HEK293 (cell line): ENCODE measurements around the gene TIMM44.

Source experiments
- BCL11A ChIP-seq: fragments of 450-650 bp; formaldehyde crosslinking; IDR thresholded peaks from 2 replicates; pipeline ENCODE4 v1.5.1; 2016; ENCODE audit warnings: low read depth, missing biosample characterization, missing genetic modification characterization
- TF ChIP-seq, protein P1 (sequence below): fragments of 450-650 bp; formaldehyde crosslinking; IDR thresholded peaks from 2 replicates; pipeline ENCODE4 v1.5.1; 2016; ENCODE audit warnings: missing biosample characterization, missing genetic modification characterization

DNA sequence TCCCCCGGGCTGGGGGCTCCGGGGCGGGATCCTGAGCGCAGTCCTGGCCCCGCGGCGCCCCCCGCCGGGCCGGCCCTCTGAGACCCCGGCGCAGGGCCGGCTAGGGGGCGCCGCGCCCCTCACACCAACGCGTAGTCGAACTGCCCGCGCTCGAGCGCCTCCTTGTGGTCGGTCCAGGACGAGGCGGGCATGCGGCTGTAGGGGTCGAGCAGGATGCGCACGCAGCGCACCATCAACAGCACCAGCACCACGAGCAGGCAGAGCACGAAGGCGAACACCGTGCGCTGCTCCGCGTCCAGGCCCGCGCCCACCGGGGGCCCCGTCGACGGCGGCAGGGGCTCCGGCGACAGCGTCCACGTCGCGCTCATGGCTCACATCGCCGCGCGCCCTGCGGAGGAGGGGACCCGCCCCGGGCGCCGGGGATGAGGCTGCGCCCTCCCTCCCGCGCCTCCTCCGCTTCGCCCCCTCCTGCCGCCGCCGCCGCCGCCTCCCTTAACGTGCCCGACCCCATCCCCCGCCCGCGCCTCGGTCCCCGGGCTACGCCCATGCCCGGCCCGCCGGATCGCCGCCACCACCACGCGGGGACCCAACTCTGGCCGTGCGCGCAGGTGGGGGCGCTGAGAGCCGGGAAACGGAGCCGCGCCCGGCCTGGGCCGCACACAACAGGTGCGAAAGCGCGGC is 18.2 kb downstream of the TIMM44 start:
- no peak for TF ChIP-seq BCL11A (tag by site-specific recombination)
- TF ChIP-seq, protein P1, sequence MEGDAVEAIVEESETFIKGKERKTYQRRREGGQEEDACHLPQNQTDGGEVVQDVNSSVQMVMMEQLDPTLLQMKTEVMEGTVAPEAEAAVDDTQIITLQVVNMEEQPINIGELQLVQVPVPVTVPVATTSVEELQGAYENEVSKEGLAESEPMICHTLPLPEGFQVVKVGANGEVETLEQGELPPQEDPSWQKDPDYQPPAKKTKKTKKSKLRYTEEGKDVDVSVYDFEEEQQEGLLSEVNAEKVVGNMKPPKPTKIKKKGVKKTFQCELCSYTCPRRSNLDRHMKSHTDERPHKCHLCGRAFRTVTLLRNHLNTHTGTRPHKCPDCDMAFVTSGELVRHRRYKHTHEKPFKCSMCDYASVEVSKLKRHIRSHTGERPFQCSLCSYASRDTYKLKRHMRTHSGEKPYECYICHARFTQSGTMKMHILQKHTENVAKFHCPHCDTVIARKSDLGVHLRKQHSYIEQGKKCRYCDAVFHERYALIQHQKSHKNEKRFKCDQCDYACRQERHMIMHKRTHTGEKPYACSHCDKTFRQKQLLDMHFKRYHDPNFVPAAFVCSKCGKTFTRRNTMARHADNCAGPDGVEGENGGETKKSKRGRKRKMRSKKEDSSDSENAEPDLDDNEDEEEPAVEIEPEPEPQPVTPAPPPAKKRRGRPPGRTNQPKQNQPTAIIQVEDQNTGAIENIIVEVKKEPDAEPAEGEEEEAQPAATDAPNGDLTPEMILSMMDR (tag by site-specific recombination), result peak; percentile 95
